GM21515 (cell line): ENCODE data around the gene ZZZ3.
"Not testable (repeated sequence)": the region's sequence is repeated elsewhere in the genome, so short reads cannot be mapped to it uniquely, and the experiment has no call there.

Experiments used
- ATAC-seq: cut with Tn5 transposase; IDR thresholded peaks from one replicate; pipeline ENCODE4 v1.9.1; 2021; ENCODE audit not compliant: unreplicated experiment

The ZZZ3 gene

GRCh38 chr1:77671836-77672235 is 10.6 kb downstream of the ZZZ3 start:
- peak; percentile 43 for ATAC-seq

- ATAC-seq = no peak
Observed at GRCh38 chr1:77670330-77670729, 12.1 kb downstream of the ZZZ3 start.

GRCh38 chr1:77668924-77669449 is 13.5 kb downstream of the ZZZ3 start:
- no peak for ATAC-seq

- ATAC-seq = no peak
Observed at GRCh38 chr1:77664939-77665516, 17.4 kb downstream of the ZZZ3 start.

GRCh38 chr1:77661696-77662095 is 20.8 kb downstream of the ZZZ3 start:
- ATAC-seq = no peak

GRCh38 chr1:77659879-77660593 is 22.4 kb downstream of the ZZZ3 start:
- ATAC-seq = no peak

GRCh38 chr1:77658271-77658670 is 24.2 kb downstream of the ZZZ3 start:
- no peak for ATAC-seq

- ATAC-seq = no peak
Observed at GRCh38 chr1:77655431-77655974, 27.0 kb downstream of the ZZZ3 start.

- no peak for ATAC-seq
Observed at GRCh38 chr1:77652970-77653516, 29.4 kb downstream of the ZZZ3 start.

- ATAC-seq = no peak
Observed at GRCh38 chr1:77652268-77652667, 30.2 kb downstream of the ZZZ3 start.

GRCh38 chr1:77649127-77649526 is 33.3 kb downstream of the ZZZ3 start:
- no peak for ATAC-seq

GRCh38 chr1:77646224-77646623 is 36.2 kb downstream of the ZZZ3 start:
- ATAC-seq = not testable (repeated sequence)

GRCh38 chr1:77643456-77643855 is 39.0 kb downstream of the ZZZ3 start:
- no peak for ATAC-seq

GRCh38 chr1:77642941-77643340 is 39.5 kb downstream of the ZZZ3 start:
- no peak for ATAC-seq

- no peak for ATAC-seq
Observed at GRCh38 chr1:77642196-77642595, 40.3 kb downstream of the ZZZ3 start.

- no peak for ATAC-seq
Observed at GRCh38 chr1:77639557-77640069, 42.8 kb downstream of the ZZZ3 start.

- no peak for ATAC-seq
Observed at GRCh38 chr1:77639056-77639455, 43.4 kb downstream of the ZZZ3 start.

- no peak for ATAC-seq
Observed at GRCh38 chr1:77636864-77637263, 45.6 kb downstream of the ZZZ3 start.
